Measurements from ENCODE around the gene KIAA1549. TPM values are rescaled to one million over a fixed set of nuclear protein-coding genes. Genes with fewer than 3 reads are reported as not detected.

The KIAA1549 gene
- total and polyA plus RNA-seq, 2 of the 8 experiments (the other 6 are each of a cell fraction or from before 2014, with no cell fraction given): 6.5 to 17.3 TPM

GRCh38 chr7:138974675-138975292, 6.4 kb downstream of the KIAA1549 start:
- peaks cover 23% of the 10 kb centered on the region for H3K79me1 ChIP-seq (ENCODE audit: low read depth, low read length)
- H4K20me1 ChIP-seq (replicated peaks in 1 of 2; ENCODE audit: control insufficient read depth in 1 of 2, insufficient read depth in 2 of 2, low read length in 2 of 2): peaks cover 2 to 5% of the 10 kb centered on the region in 2 experiments
- DNase-seq (ENCODE audit: low read depth in 1 of 2, low spot score in 2 of 2) (no peak), FAIRE-seq (no peak)
- 0 out of 2 replicates have a peak overlapping the region, but pooled peaks have one; percentile 34 for H2AK5ac ChIP-seq (ENCODE audit: low read depth, low read length)
- H2BK15ac ChIP-seq (ENCODE audit: low read length): no peak overlapping the region
- H3K14ac ChIP-seq (ENCODE audit: insufficient read length): no peak overlapping the region
- H3K4me2 ChIP-seq (ENCODE audit: insufficient read depth in 1 of 2, low read depth in 2 of 2, low read length in 2 of 2): peak overlapping the region; percentile 61 to 68
- H3K9me3 ChIP-seq (ENCODE audit: insufficient read depth in 2 of 2, low read depth in 1 of 2, low read length in 1 of 2): no peaks in the 10 kb centered on the region
- H3K4me1 ChIP-seq (replicated peaks in 1 of 4; ENCODE audit: control insufficient read depth in 3 of 4, insufficient read depth in 4 of 4, low read length in 3 of 4): peaks cover 8 to 30% (median 22%) of the 10 kb centered on the region in 4 experiments
- peaks cover 0 to 3% (median 0%) of the 10 kb centered on the region in 4 experiments; a peak in 1 of 7 replicates for H3K27me3 ChIP-seq (replicated peaks in 1 of 4; ENCODE audit: control insufficient read depth in 3 of 4, extremely low read depth in 1 of 4, insufficient read depth in 3 of 4, low read length in 3 of 4)
- no peak overlapping the region for H2AFZ ChIP-seq (ENCODE audit: low read length)
- H2BK5ac ChIP-seq (ENCODE audit: low read depth, low read length): peak overlapping the region; percentile 22; the same call in 1 of the 2 replicates
- H3K56ac ChIP-seq (replicated peaks; ENCODE audit: insufficient read length, low read depth, low read length): no peak overlapping the region
- H3K18ac ChIP-seq (ENCODE audit: extremely low read depth, low read length): no peak overlapping the region
- peak overlapping the region in 1 of 4 experiments; percentile 31; a peak in 3 of 8 replicates for H3K4me3 ChIP-seq (ENCODE audit: extremely low read depth in 1 of 4, insufficient read depth in 2 of 4, low read depth in 3 of 4, low read length in 4 of 4)
- no peak overlapping the region for H2BK20ac ChIP-seq (ENCODE audit: low read length)
- POLR2A ChIA-PET (ENCODE audit: partially characterized antibody): interaction anchor here (0.9 to 1.2 kb wide), 2 partner anchors 11 to 43 kb away, joined by 3 read pairs; no protein-coding TSS in a partner anchor
- no peak overlapping the region for H3K27ac ChIP-seq (ENCODE audit: low read depth, low read length)
- H3K9ac ChIP-seq (replicated peaks in 1 of 4; ENCODE audit: extremely low read depth in 1 of 4, low read depth in 3 of 4, low read length in 3 of 4): no peak overlapping the region
- 19% methylated on average over 5 of the region's 5 CpGs; no CpG with 5 or more reads in 1 of the 2 experiments for WGBS, 2 experiments (ENCODE audit: extremely low coverage in 1 of 2, insufficient coverage in 1 of 2, insufficient read length in 1 of 2, insufficient replicate concordance in 2 of 2, low coverage in 1 of 2, low lambda C conversion rate in 2 of 2, missing lambda C conversion rate in 1 of 2)
- H4K5ac ChIP-seq (ENCODE audit: insufficient read length, low read depth, low read length): no peak overlapping the region
- H3K36me3 ChIP-seq (ENCODE audit: control insufficient read depth in 2 of 4, insufficient read depth in 4 of 4, low read length in 3 of 4): no peaks in the 10 kb centered on the region
- CTCF ChIA-PET (ENCODE audit: partially characterized antibody): interaction anchor here (0.9 to 2.2 kb wide), 6 partner anchors 11 to 100 kb away, joined by 3 to 8 read pairs (median 3); no protein-coding TSS in a partner anchor
- no peak overlapping the region for H3K4ac ChIP-seq (replicated peaks; ENCODE audit: insufficient read length, low read depth, low read length)
- no peak overlapping the region for H4K8ac ChIP-seq (ENCODE audit: extremely low read depth, insufficient read depth, low read length)
- H2BK120ac ChIP-seq (replicated peaks; ENCODE audit: low read depth, low read length): peak overlapping the region; percentile 50
- no peak overlapping the region for H2BK12ac ChIP-seq (ENCODE audit: low read depth, low read length)
- no peak overlapping the region for H4K91ac ChIP-seq (replicated peaks; ENCODE audit: insufficient read length, low read length)
- TF ChIP-seq BCL11A (IDR thresholded peaks at IDR 0.05; ENCODE audit: low read depth in 2 of 2, low read length in 2 of 2) (no peak), SP1 (IDR thresholded peaks at IDR 0.05; ENCODE audit: low read depth, low read length) (0 out of 2 replicates have a peak, but pooled peaks have one; percentile 2)
- peaks cover 6% of the 10 kb centered on the region; the same call in 1 of the 2 replicates for H3K23me2 ChIP-seq (ENCODE audit: low read depth, low read length)
- H3K23ac ChIP-seq (ENCODE audit: insufficient read length): no peak overlapping the region
- H3K79me2 ChIP-seq (ENCODE audit: control insufficient read depth in 1 of 2, insufficient read depth in 2 of 2, low read length in 2 of 2): peaks cover 10 to 80% of the 10 kb centered on the region in 2 experiments

All from H1 (cell line).